H1 (cell line): ENCODE results near the gene ITGB8. TPM values are rescaled to one million over a fixed set of nuclear protein-coding genes. Genes with fewer than 3 reads are reported as not detected.

Experiments used
- CTCF ChIA-PET: fragments of 300-600 bp; sonication (Branson Sonifier 250); formaldehyde crosslinking; loops from one replicate; lab custom pipeline; 2021; ENCODE audit not compliant: partially characterized antibody; lab: Charles Lee
- POLR2A ChIA-PET: fragments of 300-600 bp; sonication (Branson Sonifier 250); formaldehyde crosslinking; loops from one replicate; lab custom pipeline; 2021; ENCODE audit warnings: inconsistent platforms; ENCODE audit not compliant: partially characterized antibody; lab: Charles Lee
- DNase-seq, 2 experiments: peaks; one replicate each; pipeline versions ENCODE4 v3.0.0 to v3.0.0-alpha.2; 2010 to 2022; ENCODE audit warnings: low spot score in 2 of 2, low read depth in 1 of 2, mixed read lengths in 1 of 2
- FAIRE-seq: peaks from 2 replicates; lab custom pipeline; 2011; peaks lifted over from hg19 to GRCh38; lab: Jason Lieb, UNC
- H2AFZ ChIP-seq: 2 replicates; pipeline ENCODE4 v1.8.1; 2012; ENCODE audit warnings: low read length, inconsistent platforms
- H2AK5ac ChIP-seq: 2 replicates; pipeline ENCODE4 v1.6.1; 2013; ENCODE audit warnings: low read depth, low read length
- H2BK120ac ChIP-seq: replicated peaks from 2 replicates; pipeline ENCODE3; 2013; ENCODE audit warnings: low read depth, low read length, inconsistent platforms
- H2BK12ac ChIP-seq: 2 replicates; pipeline ENCODE4 v1.6.1; 2013; ENCODE audit warnings: low read depth, low read length
- H2BK15ac ChIP-seq: 2 replicates; pipeline ENCODE4 v1.6.1; 2013; ENCODE audit warnings: low read length
- H2BK20ac ChIP-seq: 2 replicates; pipeline ENCODE4 v1.6.1; 2013; ENCODE audit warnings: low read length
- H2BK5ac ChIP-seq: 2 replicates; pipeline ENCODE4 v1.6.1; 2013; ENCODE audit warnings: low read depth, low read length
- H3K14ac ChIP-seq: 2 replicates; pipeline ENCODE4 v1.6.1; 2013; ENCODE audit warnings: inconsistent platforms; ENCODE audit not compliant: insufficient read length
- H3K18ac ChIP-seq: 2 replicates; pipeline ENCODE4 v1.6.1; 2013; ENCODE audit warnings: low read length; ENCODE audit errors: extremely low read depth
- H3K23ac ChIP-seq: 2 replicates; pipeline ENCODE4 v1.6.1; 2013; ENCODE audit warnings: inconsistent platforms; ENCODE audit not compliant: insufficient read length
- H3K23me2 ChIP-seq: 2 replicates; pipeline ENCODE4 v1.6.1; 2013; ENCODE audit warnings: low read depth, low read length
- H3K27ac ChIP-seq: 2 replicates; pipeline ENCODE4 v1.6.1; 2011; ENCODE audit warnings: low read depth, low read length, inconsistent platforms
- H3K27me3 ChIP-seq, 4 experiments: replicated peaks in 1 of 4; 1 replicate in 1 of 4; 2 replicates in 3 of 4; pipeline versions ENCODE4 v1.6.1 to v1.8.1; 2011 to 2013; ENCODE audit warnings: low read length in 3 of 4, mild to moderate bottlenecking in 3 of 4, inconsistent platforms in 2 of 4, mixed read lengths in 2 of 4, moderate library complexity in 1 of 4; ENCODE audit not compliant: control insufficient read depth in 3 of 4, insufficient read depth in 3 of 4; ENCODE audit errors: extremely low read depth in 1 of 4
- H3K36me3 ChIP-seq, 4 experiments: 2 replicates each; pipeline versions ENCODE4 v1.6.1 to v1.8.1; 2011 to 2013; ENCODE audit warnings: mild to moderate bottlenecking in 4 of 4, low read length in 3 of 4, moderate library complexity in 2 of 4, control low read depth in 1 of 4, inconsistent platforms in 1 of 4; ENCODE audit not compliant: insufficient read depth in 4 of 4, control insufficient read depth in 2 of 4
- H3K4ac ChIP-seq: replicated peaks from 2 replicates; pipeline ENCODE3; 2013; ENCODE audit warnings: low read length, low read depth, mixed read lengths, inconsistent platforms; ENCODE audit not compliant: insufficient read length
- H3K4me1 ChIP-seq, 4 experiments: replicated peaks in 1 of 4; 1 replicate in 1 of 4; 2 replicates in 3 of 4; pipeline versions ENCODE4 v1.6.1 to v1.8.1; 2011 to 2013; ENCODE audit warnings: low read length in 3 of 4, inconsistent platforms in 2 of 4, mixed read lengths in 1 of 4; ENCODE audit not compliant: insufficient read depth in 4 of 4, control insufficient read depth in 3 of 4
- H3K4me2 ChIP-seq, 2 experiments: 2 replicates each; pipeline versions ENCODE4 v1.6.1 to v1.8.1; 2011 to 2013; ENCODE audit warnings: low read depth in 2 of 2, low read length in 2 of 2, control low read depth in 1 of 2, inconsistent platforms in 1 of 2, mild to moderate bottlenecking in 1 of 2; ENCODE audit not compliant: insufficient read depth in 1 of 2
- H3K4me3 ChIP-seq, 4 experiments: fragments of 200-600, 300-600 bp in 1 of 4; sonication (generic), shearing (Covaris generic), sonication (Bioruptor Twin) in 1 of 4; 2 replicates each; pipeline versions ENCODE4 v1.5.1 to v1.8.1; 2011 to 2016; ENCODE audit warnings: low read length in 4 of 4, low read depth in 3 of 4, control low read depth in 2 of 4, inconsistent platforms in 2 of 4, mild to moderate bottlenecking in 2 of 4, mixed read lengths in 1 of 4, moderate library complexity in 1 of 4; ENCODE audit not compliant: insufficient read depth in 2 of 4; ENCODE audit errors: extremely low read depth in 1 of 4
- H3K56ac ChIP-seq: replicated peaks from 2 replicates; pipeline ENCODE3; 2013; ENCODE audit warnings: low read depth, mild to moderate bottlenecking, mixed read lengths, low read length, inconsistent platforms; ENCODE audit not compliant: insufficient read length
- H3K79me1 ChIP-seq: 2 replicates; pipeline ENCODE4 v1.6.1; 2013; ENCODE audit warnings: low read depth, low read length, control low read depth
- H3K79me2 ChIP-seq, 2 experiments: 2 replicates each; pipeline versions ENCODE4 v1.6.1 to v1.8.1; 2012 to 2013; ENCODE audit warnings: low read length in 2 of 2, mild to moderate bottlenecking in 2 of 2, inconsistent platforms in 1 of 2; ENCODE audit not compliant: insufficient read depth in 2 of 2, control insufficient read depth in 1 of 2
- H3K9ac ChIP-seq, 4 experiments: replicated peaks in 1 of 4; 1 replicate in 1 of 4; 2 replicates in 3 of 4; pipeline versions ENCODE4 v1.6.1 to v1.8.1; 2011 to 2013; ENCODE audit warnings: low read depth in 3 of 4, low read length in 3 of 4, control low read depth in 2 of 4, mild to moderate bottlenecking in 2 of 4, moderate library complexity in 2 of 4, inconsistent platforms in 1 of 4; ENCODE audit errors: extremely low read depth in 1 of 4
- H3K9me3 ChIP-seq, 2 experiments: 2 replicates each; pipeline versions ENCODE4 v1.6.1 to v1.8.1; 2012 to 2013; ENCODE audit warnings: mild to moderate bottlenecking in 2 of 2, moderate library complexity in 2 of 2, control low read depth in 1 of 2, inconsistent platforms in 1 of 2, low read depth in 1 of 2, low read length in 1 of 2, mixed read lengths in 1 of 2; ENCODE audit not compliant: insufficient read depth in 2 of 2
- H4K20me1 ChIP-seq, 2 experiments: replicated peaks in 1 of 2; 2 replicates each; pipeline versions ENCODE3 to v1.8.1; 2011 to 2013; ENCODE audit warnings: inconsistent platforms in 2 of 2, low read length in 2 of 2, mild to moderate bottlenecking in 1 of 2; ENCODE audit not compliant: insufficient read depth in 2 of 2, control insufficient read depth in 1 of 2
- H4K5ac ChIP-seq: 2 replicates; pipeline ENCODE4 v1.6.1; 2013; ENCODE audit warnings: low read length, low read depth, mixed read lengths, inconsistent platforms; ENCODE audit not compliant: insufficient read length
- H4K8ac ChIP-seq: 2 replicates; pipeline ENCODE4 v1.8.0; 2013; ENCODE audit warnings: mild to moderate bottlenecking, moderate library complexity, low read length, inconsistent platforms; ENCODE audit not compliant: insufficient read depth; ENCODE audit errors: extremely low read depth
- H4K91ac ChIP-seq: replicated peaks from 2 replicates; pipeline ENCODE3; 2013; ENCODE audit warnings: low read length, mixed read lengths, inconsistent platforms; ENCODE audit not compliant: insufficient read length
- GTF2F1 ChIP-seq: IDR thresholded peaks from 2 replicates; pipeline ENCODE4 v1.6.1; 2012; ENCODE audit warnings: low read depth, low read length, improper control_type of control experiment, borderline replicate concordance
- HDAC2 ChIP-seq, 2 experiments: fragments of 300-600 bp in 1 of 2; sonication (generic) in 1 of 2; IDR thresholded peaks; 2 replicates each; pipeline ENCODE4 v1.6.1; 2011 to 2012; ENCODE audit warnings: low read depth in 2 of 2, low read length in 2 of 2, mild to moderate bottlenecking in 2 of 2, moderate library complexity in 2 of 2, borderline replicate concordance in 1 of 2, inconsistent platforms in 1 of 2
- NANOG ChIP-seq: IDR thresholded peaks from 2 replicates; pipeline ENCODE4 v1.6.1; 2011; ENCODE audit warnings: low read length, low read depth, mild to moderate bottlenecking, inconsistent platforms; ENCODE audit not compliant: insufficient read depth, poor library complexity, severe bottlenecking
- POLR2AphosphoS5 ChIP-seq: IDR thresholded peaks from 2 replicates; pipeline ENCODE4 v1.6.1; 2011; ENCODE audit warnings: low read depth, low read length
- POU5F1 ChIP-seq: IDR thresholded peaks from 2 replicates; pipeline ENCODE4 v1.6.1; 2011; ENCODE audit warnings: low read depth, mild to moderate bottlenecking, low read length, moderate library complexity
- RFX5 ChIP-seq: IDR thresholded peaks from 2 replicates; pipeline ENCODE4 v1.6.1; 2011; ENCODE audit warnings: low read depth, low read length, improper control_type of control experiment, borderline replicate concordance
- SUZ12 ChIP-seq: fragments of 200-600 bp; sonication (generic); IDR thresholded peaks from 2 replicates; pipeline ENCODE4 v1.6.1; 2012; ENCODE audit warnings: mild to moderate bottlenecking, inconsistent platforms, low read length, moderate library complexity, mixed read lengths
- TCF12 ChIP-seq: IDR thresholded peaks from 2 replicates; pipeline ENCODE4 v1.6.1; 2011; ENCODE audit warnings: low read depth, mild to moderate bottlenecking, low read length
- TEAD4 ChIP-seq: IDR thresholded peaks from 2 replicates; pipeline ENCODE4 v1.6.1; 2012; ENCODE audit warnings: low read depth, low read length, inconsistent platforms, mixed read lengths
- YY1 ChIP-seq: IDR thresholded peaks from 2 replicates; pipeline ENCODE4 v1.6.1; 2011; ENCODE audit warnings: low read depth, mild to moderate bottlenecking, low read length
- WGBS, 2 experiments: shearing (Covaris generic) in 1 of 2; methylation state at CpG; one replicate each; pipeline versions ENCODE4 v1.1.6 to v1.1.7; 2013 to 2015; ENCODE audit warnings: low lambda C conversion rate in 2 of 2, mixed read lengths in 2 of 2, inconsistent platforms in 1 of 2, low coverage in 1 of 2, missing lambda C conversion rate in 1 of 2; ENCODE audit not compliant: insufficient replicate concordance in 2 of 2, insufficient coverage in 1 of 2, insufficient read length in 1 of 2; ENCODE audit errors: extremely low coverage in 1 of 2, missing lambda C conversion rate in 1 of 2; 5-methylcytosine and 5-hydroxymethylcytosine counted together
- polyA plus RNA-seq, 7 experiments: library from polyadenylated mRNA; depleted of rRNA in 3 of 7; stranded (reverse) in 5 of 7; unstranded in 2 of 7; fragments of >200 nt in 5 of 7; fragments of 200-250 nt in 2 of 7; gene quantifications; 1 replicate in 5 of 7; 2 replicates in 1 of 7; 4 replicates in 1 of 7; pipeline versions ENCODE4 v1.2.1 to v1.2.3, GENCODE V29; 2011 to 2013; ENCODE audit warnings: missing spikeins in 2 of 7, mixed read lengths in 2 of 7
- total RNA-seq: library from RNA; stranded (reverse); fragmentation: NEBNext Ultra II Directional; extraction: Animal tissue kit (Norgen Biotek cat#: 25700); gene quantifications from 2 replicates; pipeline ENCODE4 v1.2.1, GENCODE V29; 2021
- TF ChIP-seq, protein P1 (sequence below): IDR thresholded peaks from 2 replicates; pipeline ENCODE4 v1.6.1; 2012; ENCODE audit warnings: inconsistent platforms
- TF ChIP-seq, protein P2 (sequence below): IDR thresholded peaks from 2 replicates; pipeline ENCODE4 v1.6.1; 2012; ENCODE audit warnings: low read length, inconsistent platforms

Gene ITGB8
- total and polyA plus RNA-seq, 2 of the 8 experiments (the other 6 are each of a cell fraction or from before 2014, with no cell fraction given): 1.2 to 3.6 TPM

DNA sequence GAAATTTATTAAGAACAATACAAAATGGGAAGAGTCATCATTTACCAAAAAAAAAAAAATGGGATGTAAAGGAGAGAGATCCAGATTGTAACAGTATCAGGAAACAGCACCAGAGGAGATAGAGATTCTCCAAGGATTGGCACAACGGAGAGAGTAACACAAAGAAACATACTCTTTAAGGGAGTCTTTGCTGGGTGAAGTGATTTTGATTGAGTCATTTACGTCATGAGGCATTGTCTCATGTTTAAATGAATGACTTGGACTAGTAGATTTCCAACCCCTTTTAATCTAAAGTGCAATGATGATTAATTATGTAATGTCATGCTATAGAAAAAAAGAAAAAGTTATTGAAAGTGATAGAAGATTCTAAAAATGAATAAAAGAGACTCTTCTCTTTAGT lies 68.8 kb downstream of the ITGB8 start:
- no peaks in the 10 kb centered on the region for H3K4me1 ChIP-seq
- H4K20me1 ChIP-seq: no peaks in the 10 kb centered on the region
- peaks cover 0 to 3% (median 0%) of the 10 kb centered on the region in 4 experiments; a peak in 3 of 8 replicates for H3K36me3 ChIP-seq
- no peak overlapping the region for H3K4ac ChIP-seq
- no peak overlapping the region for H4K5ac ChIP-seq
- no peak overlapping the region for H3K4me2 ChIP-seq
- H3K9me3 ChIP-seq: no peaks in the 10 kb centered on the region
- no peak overlapping the region for H3K18ac ChIP-seq
- H3K9ac ChIP-seq: no peak overlapping the region
- no peak overlapping the region for H3K56ac ChIP-seq
- no peaks in the 10 kb centered on the region for H3K79me2 ChIP-seq
- H3K79me1 ChIP-seq: no peaks in the 10 kb centered on the region
- ChIA-PET POLR2A (no interaction called here), CTCF (interaction anchor here (0.6 to 1.8 kb wide), 3 partner anchors 11 to 41 kb away, joined by 3 to 6 read pairs (median 4); no protein-coding TSS in a partner anchor)
- H3K23me2 ChIP-seq: no peaks in the 10 kb centered on the region
- H2BK20ac ChIP-seq: no peak overlapping the region
- 82% methylated on average over 2 of the region's 2 CpGs; no CpG with 5 or more reads in 1 of the 2 experiments for WGBS, 2 experiments
- H4K91ac ChIP-seq: no peak overlapping the region
- no peak overlapping the region for H3K4me3 ChIP-seq
- no peak overlapping the region for H2AFZ ChIP-seq
- H2BK120ac ChIP-seq: no peak overlapping the region
- H2BK15ac ChIP-seq: no peak overlapping the region
- FAIRE-seq (no peak), DNase-seq (no peak)
- no peaks in the 10 kb centered on the region for H3K27me3 ChIP-seq
- H3K23ac ChIP-seq: no peak overlapping the region
- H3K27ac ChIP-seq: no peak overlapping the region
- no peak overlapping the region for H3K14ac ChIP-seq
- H4K8ac ChIP-seq: no peak overlapping the region
- H2AK5ac ChIP-seq: no peak overlapping the region
- H2BK12ac ChIP-seq: no peak overlapping the region
- H2BK5ac ChIP-seq: no peak overlapping the region
- TF ChIP-seq, protein P1, sequence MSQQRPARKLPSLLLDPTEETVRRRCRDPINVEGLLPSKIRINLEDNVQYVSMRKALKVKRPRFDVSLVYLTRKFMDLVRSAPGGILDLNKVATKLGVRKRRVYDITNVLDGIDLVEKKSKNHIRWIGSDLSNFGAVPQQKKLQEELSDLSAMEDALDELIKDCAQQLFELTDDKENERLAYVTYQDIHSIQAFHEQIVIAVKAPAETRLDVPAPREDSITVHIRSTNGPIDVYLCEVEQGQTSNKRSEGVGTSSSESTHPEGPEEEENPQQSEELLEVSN: no peak
- TF ChIP-seq, protein P2, sequence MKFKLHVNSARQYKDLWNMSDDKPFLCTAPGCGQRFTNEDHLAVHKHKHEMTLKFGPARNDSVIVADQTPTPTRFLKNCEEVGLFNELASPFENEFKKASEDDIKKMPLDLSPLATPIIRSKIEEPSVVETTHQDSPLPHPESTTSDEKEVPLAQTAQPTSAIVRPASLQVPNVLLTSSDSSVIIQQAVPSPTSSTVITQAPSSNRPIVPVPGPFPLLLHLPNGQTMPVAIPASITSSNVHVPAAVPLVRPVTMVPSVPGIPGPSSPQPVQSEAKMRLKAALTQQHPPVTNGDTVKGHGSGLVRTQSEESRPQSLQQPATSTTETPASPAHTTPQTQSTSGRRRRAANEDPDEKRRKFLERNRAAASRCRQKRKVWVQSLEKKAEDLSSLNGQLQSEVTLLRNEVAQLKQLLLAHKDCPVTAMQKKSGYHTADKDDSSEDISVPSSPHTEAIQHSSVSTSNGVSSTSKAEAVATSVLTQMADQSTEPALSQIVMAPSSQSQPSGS: no peak
- no peak for TF ChIP-seq RFX5
- no peak for TF ChIP-seq TCF12
- TF ChIP-seq YY1: no peak
- TF ChIP-seq GTF2F1: no peak
- TF ChIP-seq POU5F1: no peak
- no peak for TF ChIP-seq HDAC2 (IDR thresholded peaks at IDR 0.05; ENCODE audit: borderline replicate concordance in 1 of 2, low read depth in 2 of 2, low read length in 2 of 2)
- TF ChIP-seq NANOG: no peak
- TF ChIP-seq POLR2AphosphoS5: no peak
- no peak for TF ChIP-seq TEAD4
- no peak for TF ChIP-seq SUZ12
